Heart left ventricle (tissue), 16 donors: ENCODE measurements around the gene LPAR3. TPM values are rescaled to one million over a fixed set of nuclear protein-coding genes. Genes with fewer than 3 reads are reported as not detected.

ENCODE experiments used
- ATAC-seq, 4 donors: fragments of 200-7000 bp; cut with Tn5 transposase; one replicate each; pipeline ENCODE4 v1.9.1; 2020 to 2022; ENCODE audit warnings: moderate library complexity in 4 of 4, mild to moderate bottlenecking in 3 of 4, moderate number of reproducible peaks in 1 of 4
- DNase-seq, 5 donors: peaks; one replicate each; pipeline ENCODE4 v3.0.0-alpha.2; 2020
- H3K27ac ChIP-seq, 12 donors: fragments of 200-600 bp; sonication (generic) in 4 of 12; one replicate each; pipeline versions ENCODE4 v1.5.0 to v1.8.0; 2016 to 2022; ENCODE audit warnings: mild to moderate bottlenecking in 2 of 12
- H3K27me3 ChIP-seq, 9 donors: fragments of 200-600 bp; sonication (generic) in 2 of 9; one replicate each; pipeline versions ENCODE4 v1.5.1 to v1.8.0; 2016 to 2022; ENCODE audit warnings: mild to moderate bottlenecking in 3 of 9
- H3K36me3 ChIP-seq, 9 donors: fragments of 200-600 bp; sonication (generic) in 2 of 9; one replicate each; pipeline versions ENCODE4 v1.5.0 to v1.8.0; 2018 to 2022; ENCODE audit warnings: mild to moderate bottlenecking in 2 of 9
- H3K4me1 ChIP-seq, 12 donors: fragments of 200-600 bp; sonication (generic) in 4 of 12; one replicate each; pipeline versions ENCODE4 v1.5.0 to v1.8.0; 2016 to 2022; ENCODE audit warnings: mild to moderate bottlenecking in 3 of 12
- H3K4me3 ChIP-seq, 12 donors: fragments of 200-600 bp; sonication (generic) in 4 of 12; one replicate each; pipeline versions ENCODE4 v1.5.0 to v1.8.0; 2017 to 2022; ENCODE audit warnings: mild to moderate bottlenecking in 9 of 12, moderate library complexity in 4 of 12
- H3K9me3 ChIP-seq, 12 donors: fragments of 200-600 bp; sonication (generic) in 4 of 12; one replicate each; pipeline versions ENCODE4 v1.5.0 to v1.8.0; 2016 to 2022; ENCODE audit warnings: mild to moderate bottlenecking in 1 of 12
- POLR2A ChIP-seq, 2 donors: fragments of 450-650 bp; IDR thresholded peaks; one replicate each; pipeline ENCODE4 v1.6.1; 2017; ENCODE audit warnings: antibody characterized with exemption in 2 of 2, mild to moderate bottlenecking in 2 of 2, moderate library complexity in 2 of 2
- WGBS, 4 donors: extraction: QIAGEN DNeasy Blood & Tissue Kit in 2 of 4; methylation state at CpG; one replicate each; pipeline versions ENCODE4 v1.1.5 to v1.1.7; 2013 to 2018; 5-methylcytosine and 5-hydroxymethylcytosine counted together
- intact Hi-C, 10 donors: fragments of 100-400 bp; cut with DNase I; formaldehyde crosslinking; loops; one replicate each; pipeline versions ENCODE4 v1.11.1 to v1.14.2; 2022
- polyA plus RNA-seq, 2 donors: library from polyadenylated mRNA; stranded (reverse); fragments of 200-250 nt; gene quantifications; one replicate each; pipeline ENCODE4 v1.2.3, GENCODE V29; 2013
- total RNA-seq, 9 donors: library from RNA; depleted of rRNA in 2 of 9; stranded (reverse); fragments of >200 nt in 2 of 9; fragmentation: NEBNext Ultra II Directional in 3 of 9; extraction: Animal tissue kit (Norgen Biotek cat#: 25700) in 3 of 9; gene quantifications; one replicate each; pipeline versions ENCODE4 v1.1.0 to v1.2.4, GENCODE V29; 2016 to 2023
- TF ChIP-seq, protein P1 (sequence below), 12 donors: fragments of 200-600 bp; sonication (generic) in 4 of 12; IDR thresholded peaks; one replicate each; pipeline versions ENCODE4 v1.5.0 to v1.8.0; 2018 to 2022; ENCODE audit warnings: antibody characterized with exemption in 12 of 12, mild to moderate bottlenecking in 5 of 12
- donor health status: ischemic (EF 13 %, LVEDD 7.1; RV severe dilation, severe dysfunction).
- donor health status: healthy with polysubstance abuse.
- donor health status: DM: no; HTN: yes; CAD: no.
- donor health status: DM: no; HTN: no; CAD: no.
- donor health status: ischemic (EF 25% LVEDD 6.9; RV normal size, moderate dysfunction).
- donor health status: ischemic (EF 25% LVEDD 5.7; RV mildly dilated, moderate dysfunction).
- donor health status: healthy.
- donor health status: DM: yes; HTN: yes; CAD: no.
- donor health status: ischemic (EF 35%, LVEDD 5.7; RV mildly dilated, moderate dysfunction).
- donor health status: nonischemic (EF 11% LVEDD 7.7; RV severe dilation, severe dysfunction).
- donor health status: DM: yes; HTN: yes; CAD: no.
- donor health status: PGD.
- donor health status: ischemic (EF 29% LVEDD 5.4; RV normal size, mild dysfunction).
- donor health status: nonischemic (EF 23%, LVEDD 6.1; RV moderate dilation, normal function).

Gene LPAR3
- total and polyA plus RNA-seq, 11 donors = 5.9 to 25.0 (median 11.5) TPM

DNA sequence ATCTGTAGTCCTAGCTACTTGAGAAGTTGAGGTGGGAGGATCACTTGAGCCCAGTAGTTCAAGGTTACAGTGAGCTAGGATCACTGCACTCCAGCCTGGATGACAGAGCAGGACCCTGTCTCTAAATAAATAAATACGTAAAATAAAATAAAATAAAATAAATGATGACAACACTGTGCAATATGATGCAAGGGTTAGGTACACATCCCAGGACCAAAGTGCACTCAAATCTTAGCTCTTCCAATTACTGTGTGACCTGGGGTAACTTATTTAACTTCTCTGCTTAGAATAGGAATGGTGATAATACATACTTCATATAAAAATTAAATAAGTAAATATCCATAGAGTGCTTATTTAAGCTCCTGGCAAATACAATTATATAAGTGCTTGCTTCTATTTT is 53.5 kb downstream of the LPAR3 start:
- TF ChIP-seq, protein P1, sequence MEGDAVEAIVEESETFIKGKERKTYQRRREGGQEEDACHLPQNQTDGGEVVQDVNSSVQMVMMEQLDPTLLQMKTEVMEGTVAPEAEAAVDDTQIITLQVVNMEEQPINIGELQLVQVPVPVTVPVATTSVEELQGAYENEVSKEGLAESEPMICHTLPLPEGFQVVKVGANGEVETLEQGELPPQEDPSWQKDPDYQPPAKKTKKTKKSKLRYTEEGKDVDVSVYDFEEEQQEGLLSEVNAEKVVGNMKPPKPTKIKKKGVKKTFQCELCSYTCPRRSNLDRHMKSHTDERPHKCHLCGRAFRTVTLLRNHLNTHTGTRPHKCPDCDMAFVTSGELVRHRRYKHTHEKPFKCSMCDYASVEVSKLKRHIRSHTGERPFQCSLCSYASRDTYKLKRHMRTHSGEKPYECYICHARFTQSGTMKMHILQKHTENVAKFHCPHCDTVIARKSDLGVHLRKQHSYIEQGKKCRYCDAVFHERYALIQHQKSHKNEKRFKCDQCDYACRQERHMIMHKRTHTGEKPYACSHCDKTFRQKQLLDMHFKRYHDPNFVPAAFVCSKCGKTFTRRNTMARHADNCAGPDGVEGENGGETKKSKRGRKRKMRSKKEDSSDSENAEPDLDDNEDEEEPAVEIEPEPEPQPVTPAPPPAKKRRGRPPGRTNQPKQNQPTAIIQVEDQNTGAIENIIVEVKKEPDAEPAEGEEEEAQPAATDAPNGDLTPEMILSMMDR (IDR thresholded peaks at IDR 0.05) = no peak
- TF ChIP-seq POLR2A (IDR thresholded peaks at IDR 0.05) = no peak
- H3K36me3 ChIP-seq = no peaks in the 10 kb centered on the region
- 74 to 92% (median 84%) methylated on average over 1 of the region's 1 CpG for WGBS, 4 donors

DNA sequence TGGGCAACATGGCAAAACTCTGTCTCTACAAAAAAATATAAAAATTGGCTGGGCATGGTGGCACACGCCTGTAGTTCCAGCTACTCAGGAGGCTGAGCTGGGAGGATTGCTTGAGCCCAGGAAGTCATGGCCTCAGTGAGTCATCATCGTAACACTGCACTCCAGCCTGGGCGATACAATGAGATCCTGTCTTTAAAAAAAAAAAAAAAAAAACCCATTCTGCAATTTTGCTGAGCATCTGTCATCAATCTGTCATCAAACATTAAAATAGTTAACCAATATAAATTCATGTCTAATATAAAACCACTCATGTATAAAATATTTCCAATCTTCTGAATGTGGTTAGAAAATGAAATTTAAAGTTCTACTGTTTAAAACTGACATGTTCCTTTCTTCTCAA is 56.9 kb downstream of the LPAR3 start:
- Histone ChIP-seq H3K9me3 (no peaks in the 10 kb centered on the region), H3K27me3 (peaks cover 0 to 4% (median 0%) of the 10 kb centered on the region in 9 donors), H3K4me1 (peaks cover 0 to 5% (median 0%) of the 10 kb centered on the region in 12 donors), H3K36me3 (no peaks in the 10 kb centered on the region), H3K27ac (no peak overlapping the region), H3K4me3 (no peak overlapping the region)
- DNase-seq = no peak
- WGBS, 4 donors = 69 to 91% (median 86%) methylated on average over 3 of the region's 3 CpGs
- no peak for TF ChIP-seq POLR2A (IDR thresholded peaks at IDR 0.05)
- TF ChIP-seq, protein P1 (IDR thresholded peaks at IDR 0.05) = no peak
- no peak for ATAC-seq
- intact Hi-C loops = no loop called here

More for the DNA sequence above, 53.5 kb downstream of the LPAR3 start:
- Histone ChIP-seq H3K4me3 (no peak overlapping the region), H3K4me1 (peaks cover 0 to 5% (median 0%) of the 10 kb centered on the region in 12 donors), H3K27ac (no peak overlapping the region), H3K9me3 (no peaks in the 10 kb centered on the region), H3K27me3 (peaks cover 0 to 4% (median 0%) of the 10 kb centered on the region in 9 donors)
- intact Hi-C loops = no loop called here
- ATAC-seq = no peak
- no peak for DNase-seq

DNA sequence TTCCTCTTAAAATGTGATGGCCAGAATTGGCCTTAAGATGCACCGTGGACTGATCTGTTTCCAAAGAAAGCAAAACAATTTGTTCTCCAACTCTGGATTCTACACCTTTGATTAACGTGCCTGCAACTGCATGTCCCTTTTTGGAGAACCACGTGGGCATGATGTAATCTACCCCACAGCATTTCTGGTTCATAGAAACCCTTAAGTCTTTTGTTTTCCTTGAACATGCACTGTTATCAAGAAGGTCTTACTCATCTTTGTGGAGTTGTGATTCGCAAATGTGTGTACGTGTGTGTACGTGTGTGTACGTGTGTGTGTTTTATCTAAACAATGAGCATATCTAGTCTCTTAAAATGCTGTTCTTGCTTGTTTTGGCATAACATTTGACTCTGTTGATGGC is 57.8 kb downstream of the LPAR3 start:
- DNase-seq (no peak), ATAC-seq (no peak)
- Histone ChIP-seq H3K27ac (no peak overlapping the region), H3K27me3 (peaks cover 0 to 4% (median 0%) of the 10 kb centered on the region in 9 donors), H3K4me3 (no peak overlapping the region), H3K36me3 (no peaks in the 10 kb centered on the region), H3K4me1 (peaks cover 0 to 5% (median 0%) of the 10 kb centered on the region in 12 donors), H3K9me3 (no peaks in the 10 kb centered on the region)
- TF ChIP-seq, protein P1 (IDR thresholded peaks at IDR 0.05) = no peak
- no peak for TF ChIP-seq POLR2A (IDR thresholded peaks at IDR 0.05)
- 75 to 87% (median 84%) methylated on average over 7 of the region's 7 CpGs for WGBS, 4 donors
- intact Hi-C loops = no loop called here

DNA sequence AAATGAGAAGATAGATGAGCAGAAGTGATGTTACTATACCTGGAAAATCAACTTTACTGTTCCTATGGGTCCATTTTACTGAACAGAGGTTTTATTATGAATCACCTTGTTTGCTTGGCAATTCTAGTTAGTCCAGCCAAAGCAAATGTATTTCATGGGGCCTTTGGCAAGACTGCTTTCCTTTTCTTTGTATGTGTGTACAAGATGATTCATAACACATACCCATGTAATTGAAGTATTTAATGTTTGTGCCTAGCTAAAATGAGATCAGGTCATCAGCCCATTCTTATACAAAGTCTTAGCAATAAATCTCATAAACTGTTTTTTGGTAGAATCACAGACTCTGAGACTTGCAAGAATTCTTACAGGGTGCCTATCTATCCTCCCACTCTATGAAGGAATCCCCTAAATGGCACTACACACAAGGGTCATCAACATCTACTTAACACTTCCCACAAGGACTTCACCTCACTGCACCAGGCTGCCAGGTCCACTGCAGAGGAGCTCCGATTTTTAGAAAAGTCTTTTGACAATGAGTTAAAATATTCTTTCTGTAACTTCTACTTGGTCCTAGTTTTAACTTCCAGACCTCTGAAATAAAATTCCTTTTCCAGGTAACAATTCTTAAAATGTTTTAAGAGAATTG is 58.5 kb downstream of the LPAR3 start:
- TF ChIP-seq POLR2A (IDR thresholded peaks at IDR 0.05) = no peak
- TF ChIP-seq, protein P1 (IDR thresholded peaks at IDR 0.05) = no peak
- DNase-seq = no peak
- intact Hi-C loops = no loop called here
- Histone ChIP-seq H3K27ac (no peak overlapping the region), H3K9me3 (no peaks in the 10 kb centered on the region), H3K4me1 (no peaks in the 10 kb centered on the region), H3K36me3 (no peaks in the 10 kb centered on the region), H3K27me3 (peaks cover 0 to 4% (median 0%) of the 10 kb centered on the region in 9 donors), H3K4me3 (no peak overlapping the region)
- no peak for ATAC-seq
- 81 to 85% (median 82%) methylated on average over 1 of the region's 1 CpG for WGBS, 4 donors
